Colonic mucosa (tissue), 4 donors: Measurements from ENCODE around the gene GFRA1. TPM values are rescaled to one million over a fixed set of nuclear protein-coding genes. Genes with fewer than 3 reads are reported as not detected.

ENCODE experiments used
- DNase-seq: peaks from one replicate; pipeline ENCODE4 v3.0.0-alpha.2; 2020
- H3K27ac ChIP-seq: fragments of 200-600 bp; one replicate; pipeline ENCODE4 v1.8.0; 2021
- H3K27me3 ChIP-seq: fragments of 200-600 bp; one replicate; pipeline ENCODE4 v1.8.0; 2021
- H3K36me3 ChIP-seq: fragments of 200-600 bp; one replicate; pipeline ENCODE4 v1.8.0; 2021
- H3K4me1 ChIP-seq: fragments of 200-600 bp; one replicate; pipeline ENCODE4 v1.8.0; 2021; ENCODE audit warnings: mild to moderate bottlenecking
- H3K4me3 ChIP-seq: fragments of 200-600 bp; one replicate; pipeline ENCODE4 v1.8.0; 2021
- H3K9ac ChIP-seq, 2 donors: one replicate each; pipeline ENCODE4 v1.7.0; 2013; ENCODE audit warnings: control low read depth in 2 of 2, low read depth in 2 of 2, low read length in 2 of 2
- H3K9me3 ChIP-seq: fragments of 200-600 bp; one replicate; pipeline ENCODE4 v1.8.0; 2021
- intact Hi-C: fragments of 100-400 bp; cut with DNase I; formaldehyde crosslinking; loops from one replicate; pipeline ENCODE4 v1.14.1; 2022
- total RNA-seq, 2 donors: library from RNA; stranded (reverse); fragmentation: NEBNext Ultra II Directional in 1 of 2; extraction: Animal tissue kit (Norgen Biotek cat#: 25700) in 1 of 2; gene quantifications; one replicate each; pipeline ENCODE4 v1.2.1, GENCODE V29; 2021
- TF ChIP-seq, protein P1 (sequence below): fragments of 200-600 bp; IDR thresholded peaks from one replicate; pipeline ENCODE4 v1.8.0; 2022; ENCODE audit warnings: antibody characterized with exemption, mild to moderate bottlenecking
- donor health status: healthy.
- donor health status: DM: no; HTN: no; CAD: no.
- donor health status: DM: no; HTN: no; CAD: no.

GFRA1 gene
- total RNA-seq, 2 donors from 2014 or later = 1.0 to 4.9 TPM

DNA sequence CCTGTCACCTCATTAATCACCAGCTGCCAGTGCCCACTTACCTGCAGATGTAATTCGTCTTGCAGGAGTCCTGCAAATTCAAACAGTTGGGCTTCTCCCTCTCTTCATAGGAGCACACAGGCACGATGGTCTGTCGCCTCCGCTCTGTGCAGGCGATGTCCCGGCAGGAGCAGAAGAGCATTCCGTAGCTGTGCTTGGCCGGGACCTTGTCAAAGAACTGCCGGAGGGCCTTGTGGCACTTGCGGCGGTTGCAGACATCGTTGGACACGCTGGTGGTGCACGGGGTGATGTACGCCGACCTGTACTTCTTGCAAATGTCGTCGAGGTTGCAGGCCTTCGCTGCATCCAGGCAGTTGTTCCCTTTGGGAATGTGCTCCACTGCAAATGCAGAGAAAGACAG, 147.8 kb downstream of the GFRA1 start:
- Histone ChIP-seq H3K4me1 (no peaks in the 10 kb centered on the region), H3K9me3 (no peaks in the 10 kb centered on the region), H3K27ac (no peak overlapping the region), H3K9ac (no peak overlapping the region), H3K36me3 (no peaks in the 10 kb centered on the region), H3K4me3 (no peak overlapping the region), H3K27me3 (no peaks in the 10 kb centered on the region)
- TF ChIP-seq, protein P1, sequence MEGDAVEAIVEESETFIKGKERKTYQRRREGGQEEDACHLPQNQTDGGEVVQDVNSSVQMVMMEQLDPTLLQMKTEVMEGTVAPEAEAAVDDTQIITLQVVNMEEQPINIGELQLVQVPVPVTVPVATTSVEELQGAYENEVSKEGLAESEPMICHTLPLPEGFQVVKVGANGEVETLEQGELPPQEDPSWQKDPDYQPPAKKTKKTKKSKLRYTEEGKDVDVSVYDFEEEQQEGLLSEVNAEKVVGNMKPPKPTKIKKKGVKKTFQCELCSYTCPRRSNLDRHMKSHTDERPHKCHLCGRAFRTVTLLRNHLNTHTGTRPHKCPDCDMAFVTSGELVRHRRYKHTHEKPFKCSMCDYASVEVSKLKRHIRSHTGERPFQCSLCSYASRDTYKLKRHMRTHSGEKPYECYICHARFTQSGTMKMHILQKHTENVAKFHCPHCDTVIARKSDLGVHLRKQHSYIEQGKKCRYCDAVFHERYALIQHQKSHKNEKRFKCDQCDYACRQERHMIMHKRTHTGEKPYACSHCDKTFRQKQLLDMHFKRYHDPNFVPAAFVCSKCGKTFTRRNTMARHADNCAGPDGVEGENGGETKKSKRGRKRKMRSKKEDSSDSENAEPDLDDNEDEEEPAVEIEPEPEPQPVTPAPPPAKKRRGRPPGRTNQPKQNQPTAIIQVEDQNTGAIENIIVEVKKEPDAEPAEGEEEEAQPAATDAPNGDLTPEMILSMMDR = no peak
- no peak for DNase-seq
- intact Hi-C loops = no loop called here

DNA sequence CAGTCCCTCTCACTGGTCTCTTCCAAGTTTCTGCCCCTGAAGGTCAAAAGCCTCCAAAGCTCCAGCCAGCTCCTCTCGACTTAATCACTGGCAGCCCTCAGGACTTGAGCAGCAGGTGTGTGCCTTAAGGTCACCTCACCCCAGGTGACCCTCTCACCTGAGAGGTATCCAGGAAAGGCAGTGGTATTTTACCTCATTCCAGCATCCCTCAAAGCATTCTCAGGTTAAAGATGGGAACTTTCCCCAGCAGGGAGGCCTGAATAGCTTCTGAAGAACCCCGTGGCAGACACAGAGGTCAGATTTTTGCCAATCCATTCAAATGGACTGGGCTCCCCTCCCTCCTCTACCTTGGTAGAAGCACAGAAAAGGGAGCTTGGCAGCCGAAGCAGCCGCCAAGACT, 148.2 kb downstream of the GFRA1 start:
- TF ChIP-seq, protein P1 = no peak
- DNase-seq = no peak
- intact Hi-C loops = no loop called here
- Histone ChIP-seq H3K27me3 (no peaks in the 10 kb centered on the region), H3K9me3 (no peaks in the 10 kb centered on the region), H3K4me3 (no peak overlapping the region), H3K9ac (no peak overlapping the region), H3K4me1 (no peaks in the 10 kb centered on the region), H3K36me3 (no peaks in the 10 kb centered on the region), H3K27ac (no peak overlapping the region)

DNA sequence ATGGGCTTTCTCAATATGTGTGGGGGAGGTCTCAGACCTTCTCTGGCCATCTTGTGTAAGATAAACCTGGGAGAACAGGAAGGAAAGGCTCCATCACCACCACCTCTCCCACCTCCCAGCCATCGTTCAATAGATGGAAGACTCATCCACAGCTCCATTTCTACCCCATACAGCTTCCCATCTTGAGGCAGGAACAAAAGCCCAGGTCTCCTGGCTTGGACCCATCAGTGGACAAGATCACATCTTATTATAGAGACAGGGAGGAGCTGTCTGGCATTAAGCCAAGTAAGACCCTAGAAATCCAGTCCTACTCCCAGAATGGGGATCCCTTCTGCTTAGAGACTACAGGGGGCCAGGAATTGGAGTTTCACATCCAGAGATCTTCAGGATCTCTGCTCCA, 150.3 kb downstream of the GFRA1 start:
- TF ChIP-seq, protein P1 = no peak
- H3K9me3 ChIP-seq = no peaks in the 10 kb centered on the region
- H3K36me3 ChIP-seq = no peaks in the 10 kb centered on the region
- DNase-seq = no peak
- H3K9ac ChIP-seq = no peak overlapping the region
- no peak overlapping the region for H3K4me3 ChIP-seq
- no peaks in the 10 kb centered on the region for H3K4me1 ChIP-seq
- intact Hi-C loops = no loop called here
- H3K27me3 ChIP-seq = no peaks in the 10 kb centered on the region
- no peak overlapping the region for H3K27ac ChIP-seq

DNA sequence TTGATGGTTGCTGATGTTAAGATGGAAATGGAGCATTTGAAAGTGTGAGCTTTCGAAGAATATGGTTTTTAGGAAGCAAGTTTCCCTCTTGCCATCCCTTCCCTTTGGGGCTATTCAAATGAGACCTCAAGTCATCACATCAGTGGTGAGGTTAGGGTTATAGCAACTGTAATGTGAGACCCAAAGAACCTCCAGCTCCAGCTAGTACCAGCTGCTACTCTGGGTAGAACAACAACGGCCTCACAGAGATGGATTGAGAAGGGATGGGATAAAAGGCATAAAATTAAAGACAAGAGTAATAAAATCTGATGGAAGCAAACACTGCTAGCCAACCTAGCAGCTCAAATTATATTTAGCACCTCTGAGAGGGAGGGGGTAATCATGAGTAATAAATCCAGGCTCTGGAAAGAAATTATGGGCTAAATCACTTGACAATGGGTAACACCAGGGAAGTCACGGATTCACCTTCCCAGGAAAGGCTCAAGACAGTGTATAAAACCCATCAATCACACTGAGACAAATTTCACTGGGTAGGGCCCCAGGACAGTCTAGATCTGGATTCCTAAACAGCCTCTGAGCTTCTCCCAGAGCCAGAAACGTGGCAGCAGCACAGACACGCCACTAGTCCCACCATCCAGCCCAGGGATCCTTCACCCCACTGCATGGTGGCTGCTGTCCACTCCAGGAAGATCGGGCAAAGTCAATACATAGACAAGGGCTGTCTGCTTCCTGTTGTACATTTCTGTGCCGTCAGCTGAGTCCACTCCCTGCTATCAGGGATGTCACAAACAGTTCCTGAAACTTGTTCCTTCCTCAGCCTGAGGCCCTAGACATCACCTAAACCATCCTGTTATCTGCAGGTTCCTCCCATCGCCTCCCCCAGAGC, 151.1 kb downstream of the GFRA1 start:
- no peaks in the 10 kb centered on the region for H3K27me3 ChIP-seq
- H3K4me1 ChIP-seq = no peaks in the 10 kb centered on the region
- DNase-seq = peak; percentile 3
- no peak overlapping the region for H3K9ac ChIP-seq
- no peaks in the 10 kb centered on the region for H3K36me3 ChIP-seq
- no peak overlapping the region for H3K4me3 ChIP-seq
- TF ChIP-seq, protein P1 = no peak
- no peaks in the 10 kb centered on the region for H3K9me3 ChIP-seq
- no peak overlapping the region for H3K27ac ChIP-seq
- intact Hi-C loops = no loop called here

DNA sequence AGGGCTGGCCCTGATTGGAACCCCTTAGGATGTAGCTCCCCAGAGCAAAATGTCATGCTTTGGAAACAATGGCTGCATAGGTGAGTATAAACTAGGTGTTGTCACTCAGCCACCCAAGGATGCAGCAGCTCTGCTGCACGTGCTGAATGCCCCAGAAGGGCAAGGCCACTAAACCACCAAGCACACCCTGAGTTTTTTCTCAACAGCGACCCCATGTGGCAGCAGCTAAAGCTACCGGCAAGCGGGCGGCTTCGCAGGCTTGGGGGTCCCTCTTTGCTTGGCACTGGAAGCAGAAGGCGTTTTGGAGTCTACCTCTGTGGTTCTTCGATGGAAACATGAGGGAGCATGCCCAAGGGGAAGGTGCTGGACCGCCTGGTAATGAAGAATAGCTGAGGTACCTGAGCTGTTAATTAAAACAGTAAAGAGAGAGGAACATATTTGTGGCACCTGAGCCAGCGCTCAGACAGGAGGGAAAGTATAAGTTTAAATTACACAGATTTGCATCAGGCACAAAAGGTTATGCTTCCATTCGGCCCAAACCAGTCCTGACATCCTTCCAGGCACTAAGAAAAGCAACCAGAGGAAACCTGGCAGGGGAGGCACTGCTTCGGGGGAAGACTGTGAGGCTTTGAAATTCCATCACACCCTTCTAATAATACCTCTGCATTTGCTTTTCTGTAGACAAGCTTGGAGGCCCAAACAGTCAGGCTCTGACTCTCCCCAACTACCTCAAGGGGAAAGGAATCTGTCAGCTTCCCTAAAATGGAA, 152.1 kb downstream of the GFRA1 start:
- Histone ChIP-seq H3K27me3 (no peaks in the 10 kb centered on the region), H3K9ac (no peak overlapping the region), H3K9me3 (no peaks in the 10 kb centered on the region), H3K4me1 (no peaks in the 10 kb centered on the region), H3K4me3 (no peak overlapping the region), H3K36me3 (no peaks in the 10 kb centered on the region), H3K27ac (no peak overlapping the region)
- intact Hi-C loops = no loop called here
- TF ChIP-seq, protein P1 = no peak
- DNase-seq = peak; percentile 16
